CD4-positive, CD25-positive, alpha-beta regulatory T cell (primary cell): ENCODE results near the gene NCOR1. TPM values are rescaled to one million over a fixed set of nuclear protein-coding genes. Genes with fewer than 3 reads are reported as not detected.

Experiments used
- ATAC-seq, 2 donors: fragments of 150-1000 bp; cut with Tn5 transposase; one replicate each; pipeline ENCODE4 v1.10.0; 2021; ENCODE audit warnings: low read depth in 2 of 2, moderate number of reproducible peaks in 2 of 2, moderate library complexity in 1 of 2
- DNase-seq, 3 donors: peaks; one replicate each; pipeline versions ENCODE4 v3.0.0 to v3.0.0-alpha.2; 2012 to 2022; ENCODE audit warnings: mixed read lengths in 1 of 3
- H3K27ac ChIP-seq: one replicate; pipeline ENCODE4 v1.7.0; 2013; ENCODE audit warnings: mild to moderate bottlenecking, low read length; ENCODE audit not compliant: insufficient read depth, poor library complexity, severe bottlenecking
- H3K27me3 ChIP-seq: one replicate; pipeline ENCODE4 v1.7.0; 2013; ENCODE audit warnings: low read length; ENCODE audit not compliant: control insufficient read depth, insufficient read depth
- H3K36me3 ChIP-seq: one replicate; pipeline ENCODE4 v1.7.0; 2013; ENCODE audit warnings: mild to moderate bottlenecking, low read length, moderate library complexity; ENCODE audit not compliant: control insufficient read depth, insufficient read depth
- H3K4me1 ChIP-seq: 2 replicates; pipeline ENCODE4 v1.7.0; 2013; ENCODE audit warnings: mild to moderate bottlenecking, low read length; ENCODE audit not compliant: insufficient read depth, control insufficient read depth, poor library complexity, severe bottlenecking
- H3K4me3 ChIP-seq: one replicate; pipeline ENCODE4 v1.7.0; 2013; ENCODE audit warnings: low read depth, mild to moderate bottlenecking, low read length, moderate library complexity
- H3K9me3 ChIP-seq, 2 experiments: 1 replicate in 1 of 2; 2 replicates in 1 of 2; pipeline ENCODE4 v1.7.0; 2013; ENCODE audit warnings: low read length in 2 of 2, mild to moderate bottlenecking in 1 of 2, moderate library complexity in 1 of 2; ENCODE audit not compliant: control insufficient read depth in 2 of 2
- H3K27ac Mint-ChIP-seq, 3 donors: one replicate each; pipeline ENCODE4 v1.8.0; 2020 to 2022; ENCODE audit warnings: mild to moderate bottlenecking in 3 of 3, mixed read lengths in 3 of 3, moderate library complexity in 2 of 3
- H3K27me3 Mint-ChIP-seq: one replicate; pipeline ENCODE4 v1.8.0; 2022; ENCODE audit warnings: mild to moderate bottlenecking, mixed read lengths
- H3K36me3 Mint-ChIP-seq: one replicate; pipeline ENCODE4 v1.8.0; 2020; ENCODE audit warnings: mixed read lengths
- H3K4me1 Mint-ChIP-seq, 4 donors: one replicate each; pipeline ENCODE4 v1.8.0; 2020 to 2022; ENCODE audit warnings: mixed read lengths in 4 of 4, mild to moderate bottlenecking in 1 of 4
- H3K4me3 Mint-ChIP-seq, 4 donors: one replicate each; pipeline ENCODE4 v1.8.0; 2020 to 2022; ENCODE audit warnings: mild to moderate bottlenecking in 4 of 4, mixed read lengths in 4 of 4, moderate library complexity in 3 of 4
- H3K9me3 Mint-ChIP-seq, 7 donors: one replicate each; pipeline ENCODE4 v1.8.0; 2020 to 2022; ENCODE audit warnings: mixed read lengths in 7 of 7, mild to moderate bottlenecking in 3 of 7, moderate library complexity in 2 of 7
- polyA plus RNA-seq, 4 donors: library from polyadenylated mRNA; unstranded; fragments of 300-500 nt; fragmentation: Illumina TruSeq; gene quantifications; one replicate each; pipeline ENCODE4 v1.2.3, GENCODE V29; 2021
- total RNA-seq: library from RNA; stranded (reverse); gene quantifications from one replicate; pipeline ENCODE4 v1.2.3, GENCODE V29; 2022

The NCOR1 gene
- total and polyA plus RNA-seq, 5 donors from 2014 or later, result 65.8 to 216 (median 67.3) TPM

GRCh38 chr17:16046966-16047365, 168.4 kb downstream of the NCOR1 start:
- Histone ChIP-seq H3K9me3 (no peaks in the 10 kb centered on the region), H3K4me3 (no peak overlapping the region), H3K36me3 (peaks cover 74% of the 10 kb centered on the region), H3K27ac (no peak overlapping the region), H3K4me1 (no peaks in the 10 kb centered on the region), H3K27me3 (no peaks in the 10 kb centered on the region)
- Mint-ChIP-seq H3K27me3 (no peaks in the 10 kb centered on the region), H3K4me3 (no peak overlapping the region), H3K9me3 (no peaks in the 10 kb centered on the region), H3K4me1 (peaks cover 0 to 11% (median 9%) of the 10 kb centered on the region in 4 donors), H3K27ac (peak overlapping the region in 2 of 3 donors; percentile 11 to 58), H3K36me3 (peaks cover 40% of the 10 kb centered on the region)
- DNase-seq, result no peak
- ATAC-seq, result no peak

- Mint-ChIP-seq H3K9me3 (no peaks in the 10 kb centered on the region), H3K27me3 (no peaks in the 10 kb centered on the region), H3K4me3 (no peak overlapping the region), H3K4me1 (peaks cover 0 to 11% (median 6%) of the 10 kb centered on the region in 4 donors), H3K27ac (peak overlapping the region in 1 of 3 donors; percentile 13), H3K36me3 (peaks cover 35% of the 10 kb centered on the region)
- H3K27ac ChIP-seq, result no peak overlapping the region
- ATAC-seq (no peak), DNase-seq (no peak)
- H3K27me3 ChIP-seq, result no peaks in the 10 kb centered on the region
- peaks cover 88% of the 10 kb centered on the region for H3K36me3 ChIP-seq
- no peak overlapping the region for H3K4me3 ChIP-seq
- H3K4me1 ChIP-seq, result no peaks in the 10 kb centered on the region
- H3K9me3 ChIP-seq, result no peaks in the 10 kb centered on the region
These were observed 170.8 kb downstream of the NCOR1 start for GRCh38 chr17:16044487-16044886.

GRCh38 chr17:16040710-16041251, 174.6 kb downstream of the NCOR1 start:
- peaks cover 87% of the 10 kb centered on the region for H3K36me3 ChIP-seq
- peaks cover 43% of the 10 kb centered on the region for H3K36me3 Mint-ChIP-seq
- no peak overlapping the region for H3K27ac ChIP-seq
- ATAC-seq (no peak), DNase-seq (no peak)
- H3K9me3 Mint-ChIP-seq, result no peaks in the 10 kb centered on the region
- peaks cover 8 to 13% (median 10%) of the 10 kb centered on the region in 4 donors for H3K4me1 Mint-ChIP-seq
- H3K4me3 ChIP-seq, result no peak overlapping the region
- no peak overlapping the region for H3K27ac Mint-ChIP-seq
- no peaks in the 10 kb centered on the region for H3K27me3 ChIP-seq
- no peaks in the 10 kb centered on the region for H3K9me3 ChIP-seq
- H3K4me3 Mint-ChIP-seq, result no peak overlapping the region
- H3K27me3 Mint-ChIP-seq, result no peaks in the 10 kb centered on the region
- H3K4me1 ChIP-seq, result no peaks in the 10 kb centered on the region

- Histone ChIP-seq H3K9me3 (no peaks in the 10 kb centered on the region), H3K36me3 (peaks cover 91% of the 10 kb centered on the region), H3K27ac (no peak overlapping the region), H3K4me1 (no peaks in the 10 kb centered on the region), H3K27me3 (no peaks in the 10 kb centered on the region), H3K4me3 (no peak overlapping the region)
- no peak for DNase-seq
- no peaks in the 10 kb centered on the region for H3K27me3 Mint-ChIP-seq
- H3K27ac Mint-ChIP-seq, result peak overlapping the region; percentile 63 to 70 (median 65)
- H3K4me1 Mint-ChIP-seq, result peaks cover 7 to 18% (median 13%) of the 10 kb centered on the region in 4 donors
- no peaks in the 10 kb centered on the region for H3K9me3 Mint-ChIP-seq
- ATAC-seq, result no peak
- H3K36me3 Mint-ChIP-seq, result peaks cover 48% of the 10 kb centered on the region
- no peak overlapping the region for H3K4me3 Mint-ChIP-seq
These were observed 177.7 kb downstream of the NCOR1 start for GRCh38 chr17:16037636-16038035.

GRCh38 chr17:16036261-16036660, 179.1 kb downstream of the NCOR1 start:
- ATAC-seq, result no peak
- Mint-ChIP-seq H3K27ac (peak overlapping the region in 2 of 3 donors; percentile 23 to 57), H3K9me3 (no peaks in the 10 kb centered on the region), H3K36me3 (peaks cover 55% of the 10 kb centered on the region), H3K27me3 (no peaks in the 10 kb centered on the region), H3K4me1 (peaks cover 4 to 18% (median 13%) of the 10 kb centered on the region in 4 donors), H3K4me3 (no peak overlapping the region)
- H3K27me3 ChIP-seq, result no peaks in the 10 kb centered on the region
- no peak overlapping the region for H3K4me3 ChIP-seq
- no peaks in the 10 kb centered on the region for H3K9me3 ChIP-seq
- H3K27ac ChIP-seq, result no peak overlapping the region
- peaks cover 95% of the 10 kb centered on the region for H3K36me3 ChIP-seq
- no peaks in the 10 kb centered on the region for H3K4me1 ChIP-seq
- no peak for DNase-seq

GRCh38 chr17:16033729-16034349, 181.5 kb downstream of the NCOR1 start:
- no peak overlapping the region for H3K27ac ChIP-seq
- no peaks in the 10 kb centered on the region for H3K27me3 ChIP-seq
- H3K4me3 Mint-ChIP-seq, result peak overlapping the region in 1 of 4 donors; percentile 24
- H3K4me1 ChIP-seq, result no peaks in the 10 kb centered on the region
- DNase-seq, result peak in 1 of 3 donors; percentile 11
- peaks cover 10 to 18% (median 14%) of the 10 kb centered on the region in 4 donors for H3K4me1 Mint-ChIP-seq
- peak overlapping the region in 1 of 3 donors; percentile 13 for H3K27ac Mint-ChIP-seq
- peaks cover 69% of the 10 kb centered on the region for H3K36me3 Mint-ChIP-seq
- peaks cover 98% of the 10 kb centered on the region for H3K36me3 ChIP-seq
- no peak for ATAC-seq
- H3K9me3 ChIP-seq, result no peaks in the 10 kb centered on the region
- H3K4me3 ChIP-seq, result no peak overlapping the region
- no peaks in the 10 kb centered on the region for H3K27me3 Mint-ChIP-seq
- H3K9me3 Mint-ChIP-seq, result no peaks in the 10 kb centered on the region

GRCh38 chr17:16027708-16028584, 187.4 kb downstream of the NCOR1 start:
- no peaks in the 10 kb centered on the region for H3K9me3 ChIP-seq
- H3K27ac Mint-ChIP-seq, result peak overlapping the region; percentile 87 to 97 (median 90)
- H3K4me1 ChIP-seq, result peaks cover 9% of the 10 kb centered on the region
- peak overlapping the region in 1 of 4 donors; percentile 25 for H3K4me3 Mint-ChIP-seq
- no peaks in the 10 kb centered on the region for H3K9me3 Mint-ChIP-seq
- DNase-seq, result peak; percentile 7 to 82 (median 41)
- H3K36me3 ChIP-seq, result peaks cover 83% of the 10 kb centered on the region
- peak overlapping the region; percentile 81 for H3K27ac ChIP-seq
- peaks cover 75% of the 10 kb centered on the region for H3K36me3 Mint-ChIP-seq
- H3K4me3 ChIP-seq, result no peak overlapping the region
- no peaks in the 10 kb centered on the region for H3K27me3 Mint-ChIP-seq
- peaks cover 18 to 31% (median 26%) of the 10 kb centered on the region in 4 donors for H3K4me1 Mint-ChIP-seq
- H3K27me3 ChIP-seq, result no peaks in the 10 kb centered on the region
- peak; percentile 99 for ATAC-seq
